K562 (cell line): ENCODE measurements around the gene BNC2. TPM values are rescaled to one million over a fixed set of nuclear protein-coding genes. Genes with fewer than 3 reads are reported as not detected.

Source experiments
- ATAC-seq: fragments of 200-7000 bp; cut with Tn5 transposase; 3 replicates; pipeline ENCODE4 v1.9.1; 2020; ENCODE audit warnings: moderate library complexity
- BruUV-seq: library from RNA; stranded (reverse); fragments of 400-500 nt; replicated peaks from 2 replicates; lab custom pipeline; 2021; lab: Mats Ljungman, UMichigan
- CTCF ChIA-PET: fragments of 300-600 bp; formaldehyde crosslinking; extraction: SDS; loops from one replicate; lab custom pipeline; 2021; ENCODE audit warnings: low intra/inter-chr PET ratio; lab: Yijun Ruan, JAX
- POLR2A ChIA-PET: fragments of 300-600, 350-650 bp; sonication (Branson Sonifier 250); formaldehyde crosslinking; extraction: SDS; loops from one replicate; lab custom pipeline; 2021; ENCODE audit warnings: antibody characterized with exemption, inconsistent platforms; lab: Yijun Ruan, JAX
- DNase-seq, 4 experiments: peaks; one replicate each; pipeline versions ENCODE4 v3.0.0 to v3.0.0-alpha.2; 2011 to 2018; ENCODE audit warnings: low spot score in 3 of 4, mixed read lengths in 3 of 4; ENCODE audit errors: extremely low read depth in 1 of 4
- FAIRE-seq: peaks from 2 replicates; lab custom pipeline; 2011; peaks lifted over from hg19 to GRCh38; lab: Jason Lieb, UNC
- H2AFZ ChIP-seq: 2 replicates; pipeline ENCODE4 v1.6.0; 2011; ENCODE audit warnings: low read depth, low read length, control low read depth, inconsistent platforms
- H3K27ac ChIP-seq: fragments of 200-600 bp; 3 replicates; pipeline ENCODE4 v1.8.0; 2011; ENCODE audit warnings: low read depth, mild to moderate bottlenecking, control low read depth, inconsistent platforms, low read length, moderate library complexity, mixed read lengths; ENCODE audit errors: extremely low read depth
- H3K27me3 ChIP-seq, 2 experiments: fragments of 300-600 bp in 1 of 2; 2 replicates in 1 of 2; 3 replicates in 1 of 2; pipeline versions ENCODE4 v1.6.0 to v1.8.0; 2011; ENCODE audit warnings: inconsistent platforms in 2 of 2, low read length in 2 of 2, mild to moderate bottlenecking in 1 of 2, mixed read lengths in 1 of 2, moderate library complexity in 1 of 2; ENCODE audit not compliant: control insufficient read depth in 2 of 2, insufficient read depth in 2 of 2
- H3K36me3 ChIP-seq: fragments of 300-600 bp; 3 replicates; pipeline ENCODE4 v1.8.0; 2011; ENCODE audit warnings: mild to moderate bottlenecking, low read length, inconsistent platforms; ENCODE audit not compliant: control insufficient read depth, insufficient read depth
- H3K4me1 ChIP-seq, 2 experiments: fragments of 200-600 bp in 1 of 2; replicated peaks in 1 of 2; 2 replicates in 1 of 2; 3 replicates in 1 of 2; pipeline versions ENCODE4 v1.5.1 to v1.8.0; 2011; ENCODE audit warnings: inconsistent platforms in 2 of 2, low read length in 2 of 2, mild to moderate bottlenecking in 1 of 2, mixed read lengths in 1 of 2, moderate library complexity in 1 of 2; ENCODE audit not compliant: control insufficient read depth in 2 of 2, insufficient read depth in 2 of 2
- H3K4me2 ChIP-seq: 2 replicates; pipeline ENCODE4 v1.6.1; 2011; ENCODE audit warnings: low read length, control low read depth, inconsistent platforms, mixed read lengths; ENCODE audit not compliant: insufficient read depth
- H3K4me3 ChIP-seq: fragments of 200-600 bp; sonication (generic), shearing (Covaris generic); 2 replicates; pipeline ENCODE4 v1.5.1; 2016; ENCODE audit warnings: control low read depth, inconsistent platforms
- H3K79me2 ChIP-seq: fragments of 200-600 bp; 3 replicates; pipeline ENCODE4 v1.8.0; 2011; ENCODE audit warnings: low read length, inconsistent platforms; ENCODE audit not compliant: control insufficient read depth, insufficient read depth
- H3K9ac ChIP-seq, 2 experiments: 2 replicates each; pipeline versions ENCODE4 v1.6.0 to v1.6.1; 2011; ENCODE audit warnings: low read depth in 2 of 2, low read length in 2 of 2, control low read depth in 1 of 2, inconsistent platforms in 1 of 2, mild to moderate bottlenecking in 1 of 2, mixed read lengths in 1 of 2; ENCODE audit not compliant: insufficient read depth in 1 of 2
- H3K9me1 ChIP-seq: one replicate; pipeline ENCODE4 v1.6.0; 2011; ENCODE audit warnings: inconsistent platforms, mild to moderate bottlenecking, low read length, moderate library complexity; ENCODE audit not compliant: control insufficient read depth, insufficient read depth
- H3K9me3 ChIP-seq: replicated peaks from 2 replicates; pipeline ENCODE4 v1.5.1; 2011; ENCODE audit warnings: low read depth, low read length, inconsistent platforms; ENCODE audit not compliant: control insufficient read depth, insufficient read depth
- H4K20me1 ChIP-seq: replicated peaks from 2 replicates; pipeline ENCODE4 v1.6.1; 2011; ENCODE audit warnings: low read length, inconsistent platforms, mixed read lengths; ENCODE audit not compliant: control insufficient read depth, insufficient read depth
- BDP1 ChIP-seq: IDR thresholded peaks from 3 replicates; pipeline ENCODE4 v1.6.1; 2011; ENCODE audit not compliant: insufficient read length, insufficient read depth
- BRCA1 ChIP-seq, 2 experiments: fragments of 450-650 bp in 1 of 2; sonication (generic) in 1 of 2; formaldehyde crosslinking in 1 of 2; IDR thresholded peaks; 2 replicates each; pipeline versions ENCODE4 v1.5.0 to v1.6.1; 2017 to 2020; ENCODE audit warnings: mild to moderate bottlenecking in 1 of 2, missing genetic modification reagents in 1 of 2
- BRF1 ChIP-seq: IDR thresholded peaks from 3 replicates; pipeline ENCODE4 v1.6.1; 2011; ENCODE audit warnings: borderline replicate concordance, mild to moderate bottlenecking; ENCODE audit not compliant: insufficient read length; ENCODE audit errors: extremely low read depth
- ETV1 ChIP-seq: fragments of 450-650 bp; conservative IDR thresholded peaks from 2 replicates; pipeline ENCODE4 v1.6.1; 2016; ENCODE audit warnings: missing genetic modification characterization, control low read depth, low read depth, missing compliant biosample characterization
- HDAC3 ChIP-seq: fragments of 450-650 bp; IDR thresholded peaks from 2 replicates; pipeline ENCODE4 v1.6.1; 2018; ENCODE audit warnings: borderline replicate concordance, mild to moderate bottlenecking, moderate library complexity; ENCODE audit not compliant: partially characterized antibody
- KLF1 ChIP-seq: fragments of 450-650 bp; IDR thresholded peaks from 2 replicates; pipeline ENCODE4 v1.6.1; 2016; ENCODE audit warnings: missing genetic modification characterization, missing compliant biosample characterization
- MBD2 ChIP-seq: sonication (generic); IDR thresholded peaks from 2 replicates; pipeline ENCODE4 v1.6.1; 2016; ENCODE audit warnings: low read depth, borderline replicate concordance
- MEIS2 ChIP-seq: fragments of 450-650 bp; IDR thresholded peaks from 2 replicates; pipeline ENCODE4 v1.6.1; 2014; ENCODE audit warnings: mild to moderate bottlenecking; ENCODE audit not compliant: partially characterized antibody
- MYNN ChIP-seq, 2 experiments: sonication (generic); formaldehyde crosslinking in 1 of 2; IDR thresholded peaks; 2 replicates each; pipeline versions ENCODE4 v1.5.0 to v1.6.1; 2016 to 2020; ENCODE audit warnings: antibody characterized with exemption in 1 of 2, missing genetic modification reagents in 1 of 2
- NRF1 ChIP-seq, 2 experiments: fragments of 450-650 bp; IDR thresholded peaks in 1 of 2; conservative IDR thresholded peaks in 1 of 2; 2 replicates each; pipeline ENCODE4 v1.6.1; 2014; ENCODE audit warnings: mild to moderate bottlenecking in 2 of 2
- POLR2AphosphoS2 ChIP-seq: IDR thresholded peaks from 2 replicates; pipeline ENCODE4 v1.6.1; 2012; ENCODE audit warnings: low read length, improper control_type of control experiment
- POU5F1 ChIP-seq: fragments of 150-350 bp; IDR thresholded peaks from 2 replicates; pipeline ENCODE4 v1.6.1; 2014; ENCODE audit warnings: borderline replicate concordance, low read length, low read depth, mild to moderate bottlenecking; ENCODE audit not compliant: partially characterized antibody
- ZNF143 ChIP-seq: sonication (generic); formaldehyde crosslinking; IDR thresholded peaks from 2 replicates; pipeline ENCODE4 v1.9.0; 2022; ENCODE audit warnings: mild to moderate bottlenecking, missing genetic modification reagents
- ZNF175 ChIP-seq: fragments of 200-800 bp; sonication (Bioruptor generic); IDR thresholded peaks from 2 replicates; pipeline ENCODE4 v1.6.1; 2016; ENCODE audit warnings: low read depth, mild to moderate bottlenecking, missing genetic modification characterization, missing compliant biosample characterization
- ZNF274 ChIP-seq: IDR thresholded peaks from 2 replicates; pipeline ENCODE4 v1.6.1; 2011; ENCODE audit warnings: low read depth, mild to moderate bottlenecking, low read length, moderate library complexity, borderline replicate concordance
- ZNF717 ChIP-seq: fragments of 250-450 bp; sonication (Bioruptor Pico); IDR thresholded peaks from 2 replicates; pipeline ENCODE4 v1.5.0; 2021
- ZNF77 ChIP-seq: fragments of 250-450 bp; sonication (Bioruptor Pico); IDR thresholded peaks from 2 replicates; pipeline ENCODE4 v1.5.0; 2020
- WGBS: fragments of 100-300 bp; shearing (Covaris generic); methylation state at CpG from one replicate; pipeline ENCODE4 v1.1.6; 2016; ENCODE audit warnings: low coverage, mixed read lengths; ENCODE audit not compliant: insufficient coverage; ENCODE audit errors: missing lambda C conversion rate; 5-methylcytosine and 5-hydroxymethylcytosine counted together
- in situ Hi-C: fragments of 300-500 bp; cut with MboI; formaldehyde crosslinking; loops from 4 replicates; pipeline ENCODE4 v1.15.0; 2018; ENCODE audit warnings: inconsistent platforms, mixed read lengths
- intact Hi-C: fragments of 100-400 bp; cut with micrococcal nuclease; formaldehyde crosslinking; loops from 2 replicates; pipeline ENCODE4 v1.14.2; 2022
- polyA plus RNA-seq, 8 experiments: library from polyadenylated mRNA; depleted of rRNA in 4 of 8; stranded (reverse) in 5 of 8; unstranded in 3 of 8; fragments of >200 nt; fragmentation: Nextera tagmentation in 2 of 8; fragmentation: Illumina TruSeq in 1 of 8; extraction: Ambion mirVana in 2 of 8; extraction: Trizol in 1 of 8; gene quantifications; 2 replicates each; pipeline versions ENCODE4 v1.2.1 to v1.2.3, GENCODE V29; 2011 to 2014; ENCODE audit warnings: inconsistent platforms in 1 of 8, missing spikeins in 1 of 8
- total RNA-seq, 7 experiments: library from RNA; depleted of rRNA in 6 of 7; stranded (reverse); fragments of >200 nt in 6 of 7; fragmentation: Illumina TruSeq in 2 of 7; extraction: Trizol in 2 of 7; gene quantifications; 2 replicates each; pipeline versions ENCODE4 v1.2.1 to v1.2.3, GENCODE V29; 2011 to 2021; ENCODE audit warnings: low replicate concordance in 1 of 7
- TF ChIP-seq, protein P1 (sequence below): fragments of 250-450 bp; sonication (Bioruptor Pico); IDR thresholded peaks from 2 replicates; pipeline ENCODE4 v1.5.0; 2021

Gene BNC2
- total and polyA plus RNA-seq, 9 of the 15 experiments (the other 6 are each of a cell fraction or from before 2014, with no cell fraction given), result not detected

GRCh38 chr9:16501726-16502125 is 368.7 kb downstream of the BNC2 start:
- in situ Hi-C loops (no loop called here), intact Hi-C loops (no loop called here)
- Histone ChIP-seq H3K27me3 (no peaks in the 10 kb centered on the region), H3K79me2 (no peaks in the 10 kb centered on the region), H4K20me1 (no peaks in the 10 kb centered on the region), H3K4me3 (no peak overlapping the region), H3K27ac (no peak overlapping the region), H3K9me3 (no peaks in the 10 kb centered on the region), H3K9me1 (no peaks in the 10 kb centered on the region), H3K9ac (no peak overlapping the region), H3K4me1 (no peaks in the 10 kb centered on the region), H3K36me3 (no peaks in the 10 kb centered on the region), H3K4me2 (no peak overlapping the region), H2AFZ (no peak overlapping the region)
- no TSS peak for BruUV-seq
- ChIA-PET POLR2A (interaction anchor here (0.5 kb wide), 1 partner anchor 137 kb away, joined by 3 read pairs; no protein-coding TSS in a partner anchor), CTCF (no interaction called here)
- TF ChIP-seq BRCA1 (IDR thresholded peaks at IDR 0.05) (no peak), BRCA1 (CRISPR knock-in tag; IDR thresholded peaks at IDR 0.05) (no peak), MYNN (IDR thresholded peaks at IDR 0.05) (no peak), MYNN (CRISPR knock-in tag; IDR thresholded peaks at IDR 0.05) (no peak), MEIS2 (no peak)
- DNase-seq, result no peak
- no peak for FAIRE-seq
- no peak for ATAC-seq
- 4% methylated on average over 2 of the region's 2 CpGs for WGBS

DNA sequence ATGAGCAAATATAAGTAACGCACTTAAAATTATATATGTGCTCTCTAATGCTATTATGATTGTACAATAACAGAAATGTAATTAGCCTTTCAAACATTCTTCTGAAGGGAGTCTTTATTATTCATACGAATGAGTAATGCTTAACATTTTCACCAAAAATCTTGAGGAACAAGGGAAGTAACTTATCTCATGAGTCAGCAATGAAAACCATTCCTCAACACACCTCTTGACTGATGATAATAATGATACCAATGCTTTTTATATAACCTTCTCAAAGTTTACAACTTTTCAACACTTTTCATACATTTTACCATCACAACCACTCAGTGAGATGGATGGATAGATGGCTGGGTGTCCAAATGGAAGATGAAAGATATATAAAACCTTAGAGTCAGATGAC is 369.3 kb downstream of the BNC2 start:
- no TSS peak for BruUV-seq
- no peak for ATAC-seq
- Histone ChIP-seq H3K36me3 (no peaks in the 10 kb centered on the region), H3K9ac (no peak overlapping the region), H3K4me2 (no peak overlapping the region), H4K20me1 (no peaks in the 10 kb centered on the region), H3K27ac (no peak overlapping the region), H3K4me3 (no peak overlapping the region), H2AFZ (no peak overlapping the region), H3K9me1 (no peaks in the 10 kb centered on the region), H3K79me2 (no peaks in the 10 kb centered on the region), H3K27me3 (no peaks in the 10 kb centered on the region), H3K4me1 (no peaks in the 10 kb centered on the region), H3K9me3 (no peaks in the 10 kb centered on the region)
- CTCF ChIA-PET, result no interaction called here
- DNase-seq, result no peak
- intact Hi-C loops (no loop called here), in situ Hi-C loops (no loop called here)
- POLR2A ChIA-PET, result interaction anchor here (0.5 kb wide), 1 partner anchor 136 kb away, joined by 3 read pairs; no protein-coding TSS in a partner anchor
- FAIRE-seq, result no peak
- 0% methylated on average over 2 of the region's 2 CpGs for WGBS
- TF ChIP-seq, protein P1, sequence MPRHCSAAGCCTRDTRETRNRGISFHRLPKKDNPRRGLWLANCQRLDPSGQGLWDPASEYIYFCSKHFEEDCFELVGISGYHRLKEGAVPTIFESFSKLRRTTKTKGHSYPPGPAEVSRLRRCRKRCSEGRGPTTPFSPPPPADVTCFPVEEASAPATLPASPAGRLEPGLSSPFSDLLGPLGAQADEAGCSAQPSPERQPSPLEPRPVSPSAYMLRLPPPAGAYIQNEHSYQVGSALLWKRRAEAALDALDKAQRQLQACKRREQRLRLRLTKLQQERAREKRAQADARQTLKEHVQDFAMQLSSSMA (CRISPR knock-in tag), result no peak
- TF ChIP-seq ZNF143 (no peak), NRF1 (conservative IDR thresholded peaks at IDR 0.05 in 1 of 2, IDR thresholded peaks at IDR 0.05 in 1 of 2) (no peak), POU5F1 (no peak), ZNF77 (CRISPR knock-in tag) (no peak), BRF1 (no peak), MBD2 (no peak), HDAC3 (no peak), KLF1 (tag) (no peak), ETV1 (no peak), ZNF717 (CRISPR knock-in tag) (no peak), ZNF175 (no peak), ZNF274 (no peak), BDP1 (no peak), POLR2AphosphoS2 (no peak)
